HG03575 (cell line): ENCODE results near the gene PREX1.

Source experiments
- ATAC-seq: cut with Tn5 transposase; IDR thresholded peaks from one replicate; pipeline ENCODE4 v1.9.1; 2021; ENCODE audit not compliant: unreplicated experiment, insufficient number of reproducible peaks, low FRiP score; ENCODE audit errors: extremely low read depth

Gene PREX1

GRCh38 chr20:48718786-48719578 is 108.8 kb downstream of the PREX1 start:
- ATAC-seq, result no peak

GRCh38 chr20:48717680-48718223 is 110.0 kb downstream of the PREX1 start:
- ATAC-seq, result no peak

GRCh38 chr20:48717095-48717672 is 110.6 kb downstream of the PREX1 start:
- ATAC-seq, result no peak

GRCh38 chr20:48716541-48716940 is 111.3 kb downstream of the PREX1 start:
- no peak for ATAC-seq

GRCh38 chr20:48716086-48716485 is 111.7 kb downstream of the PREX1 start:
- ATAC-seq, result no peak

GRCh38 chr20:48714764-48715163 is 113.0 kb downstream of the PREX1 start:
- no peak for ATAC-seq

GRCh38 chr20:48711696-48712464 is 115.9 kb downstream of the PREX1 start:
- ATAC-seq, result no peak

GRCh38 chr20:48711044-48711428 is 116.8 kb downstream of the PREX1 start:
- no peak for ATAC-seq

- ATAC-seq, result no peak
Measured at GRCh38 chr20:48710341-48711043, 117.3 kb downstream of the PREX1 start.

GRCh38 chr20:48709744-48710143 is 118.1 kb downstream of the PREX1 start:
- no peak for ATAC-seq

GRCh38 chr20:48709058-48709691 is 118.6 kb downstream of the PREX1 start:
- no peak for ATAC-seq

- no peak for ATAC-seq
Measured at GRCh38 chr20:48708630-48709029, 119.2 kb downstream of the PREX1 start.

- no peak for ATAC-seq
Measured at GRCh38 chr20:48708116-48708515, 119.7 kb downstream of the PREX1 start.

- no peak for ATAC-seq
Measured at GRCh38 chr20:48706710-48707365, 121.0 kb downstream of the PREX1 start.

- ATAC-seq, result no peak
Measured at GRCh38 chr20:48706116-48706656, 121.6 kb downstream of the PREX1 start.

GRCh38 chr20:48705240-48706115 is 122.3 kb downstream of the PREX1 start:
- ATAC-seq, result no peak

- ATAC-seq, result no peak
Measured at GRCh38 chr20:48704761-48705160, 123.0 kb downstream of the PREX1 start.
